Left forelimb (tissue), 1 donor: ENCODE results near the gene ANKMY1.

Experiments
- DNase-seq: peaks from one replicate; pipeline ENCODE4 v3.0.0-alpha.2; 2018; ENCODE audit warnings: low spot score

The ANKMY1 gene

GRCh38 chr2:240557808-240558207, at the start of gene ANKMY1:
TSS of gene ANKMY1 (minus strand) at chr2:240557988. CDS start at chr2:240557335, 653 bp downstream.
- DNase-seq = peak; percentile 78

- no peak for DNase-seq
Observed at GRCh38 chr2:240605867-240606743, 48.3 kb upstream of the ANKMY1 start.

GRCh38 chr2:240604939-240605716, 47.3 kb upstream of the ANKMY1 start:
- no peak for DNase-seq

- no peak for DNase-seq
Observed at GRCh38 chr2:240604291-240604938, 46.6 kb upstream of the ANKMY1 start.

- no peak for DNase-seq
Observed at GRCh38 chr2:240603846-240604245, 46.1 kb upstream of the ANKMY1 start.

GRCh38 chr2:240603081-240603835, 45.5 kb upstream of the ANKMY1 start:
- no peak for DNase-seq

GRCh38 chr2:240602266-240603050, 44.7 kb upstream of the ANKMY1 start:
- DNase-seq = no peak

- no peak for DNase-seq
Observed at GRCh38 chr2:240601831-240602160, 44.0 kb upstream of the ANKMY1 start.

GRCh38 chr2:240601061-240601830, 43.5 kb upstream of the ANKMY1 start:
- no peak for DNase-seq

- DNase-seq = no peak
Observed at GRCh38 chr2:240600451-240600961, 42.7 kb upstream of the ANKMY1 start.

GRCh38 chr2:240599141-240599583, 41.4 kb upstream of the ANKMY1 start:
- no peak for DNase-seq

- no peak for DNase-seq
Observed at GRCh38 chr2:240598311-240598911, 40.6 kb upstream of the ANKMY1 start.

GRCh38 chr2:240597419-240598181, 39.8 kb upstream of the ANKMY1 start:
- no peak for DNase-seq

- DNase-seq = no peak
Observed at GRCh38 chr2:240597054-240597418, 39.2 kb upstream of the ANKMY1 start.

GRCh38 chr2:240596491-240596931, 38.7 kb upstream of the ANKMY1 start:
- DNase-seq = no peak

GRCh38 chr2:240596080-240596460, 38.3 kb upstream of the ANKMY1 start:
- DNase-seq = no peak

GRCh38 chr2:240595381-240596079, 37.7 kb upstream of the ANKMY1 start:
- no peak for DNase-seq
